Measurements from ENCODE around the gene MSRB1.
"Not testable (repeated sequence)": the region's sequence is repeated elsewhere in the genome, so short reads cannot be mapped to it uniquely, and the experiment has no call there.

The MSRB1 gene

DNA sequence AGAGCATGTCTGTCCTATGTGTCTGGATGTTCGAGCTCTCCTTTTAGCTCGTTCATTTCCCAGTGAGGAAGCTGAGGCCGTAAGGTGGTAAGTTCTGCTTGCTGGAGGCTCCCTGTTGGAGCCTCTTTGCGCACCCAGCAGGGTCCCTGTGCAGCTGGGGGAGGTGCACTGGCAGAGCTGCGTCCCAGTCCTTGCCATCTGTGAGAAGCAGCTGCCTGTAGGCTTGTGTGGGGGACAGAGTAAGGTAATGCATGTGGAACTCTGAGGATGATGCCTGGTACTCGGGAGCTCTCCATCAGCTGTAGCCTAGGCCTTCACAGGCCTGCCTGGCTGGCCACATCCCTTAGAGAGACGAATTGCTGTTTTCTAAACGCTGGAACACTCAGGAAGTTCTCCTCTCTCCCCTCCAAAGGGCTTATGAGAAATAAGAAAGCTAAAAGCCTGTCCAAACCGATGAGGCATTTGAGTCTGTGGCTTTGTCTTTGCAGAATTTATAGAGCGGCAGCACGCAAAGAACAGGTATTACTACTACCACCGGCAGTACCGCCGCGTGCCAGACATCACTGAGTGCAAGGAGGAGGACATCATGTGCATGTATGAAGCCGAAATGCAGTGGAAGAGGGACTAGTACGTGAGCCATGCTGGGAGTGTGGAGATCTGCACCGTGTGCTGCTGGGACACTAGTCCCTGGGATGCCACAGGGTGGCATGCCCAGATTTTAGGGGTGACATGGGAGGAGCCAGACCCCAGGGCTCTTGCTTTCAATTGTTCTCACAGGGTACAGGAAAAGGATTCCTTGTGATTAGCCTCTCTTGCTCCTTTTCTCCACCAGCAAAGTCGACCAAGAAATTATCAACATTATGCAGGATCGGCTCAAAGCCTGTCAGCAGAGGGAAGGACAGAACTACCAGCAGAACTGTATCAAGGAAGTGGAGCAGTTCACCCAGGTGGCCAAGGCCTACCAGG lies 17.9 kb upstream of the MSRB1 start:
- DNase-seq, result peak; percentile 41

DNA sequence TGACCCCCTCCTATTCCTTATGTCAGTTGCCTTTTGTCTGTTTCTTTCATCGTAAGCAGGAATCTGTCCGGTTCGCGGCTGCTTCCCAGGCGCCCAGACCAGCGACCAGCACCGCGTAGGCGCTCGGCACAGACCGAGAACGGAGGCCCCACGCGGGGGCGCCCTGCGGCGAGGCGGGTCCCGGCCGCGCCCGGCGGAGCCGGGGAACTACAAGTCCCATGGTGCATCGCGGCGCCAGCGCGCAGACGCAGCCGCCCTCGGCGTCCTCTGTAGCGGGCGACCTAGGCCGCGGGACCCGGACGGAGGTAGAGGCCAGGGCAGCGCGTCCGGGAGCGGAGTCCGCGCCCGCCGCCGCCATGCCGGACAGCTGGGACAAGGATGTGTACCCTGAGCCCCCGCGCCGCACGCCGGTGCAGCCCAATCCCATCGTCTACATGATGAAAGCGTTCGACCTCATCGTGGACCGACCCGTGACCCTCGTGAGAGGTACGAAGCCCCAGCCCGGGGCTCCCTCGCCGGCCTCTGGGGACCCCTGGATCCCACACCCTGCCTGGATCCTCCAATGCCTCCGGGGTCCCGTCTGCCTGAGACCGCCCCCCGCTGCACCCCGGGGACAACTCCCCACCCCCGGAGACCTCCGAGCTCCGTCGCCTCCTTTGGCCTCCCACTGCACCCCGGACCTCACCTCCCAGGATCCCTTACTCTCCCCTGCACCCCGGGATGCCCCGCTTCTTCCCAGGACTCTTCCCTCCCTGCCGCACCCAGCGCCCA lies 16.5 kb upstream of the MSRB1 start, which contains the start of gene NDUFB10:
Gene NDUFB10 (plus strand): TSS at position 270 of the 771 bp plus-strand sequence. CDS start 87 bp downstream, at position 357.
- peak; percentile 53 for DNase-seq

DNA sequence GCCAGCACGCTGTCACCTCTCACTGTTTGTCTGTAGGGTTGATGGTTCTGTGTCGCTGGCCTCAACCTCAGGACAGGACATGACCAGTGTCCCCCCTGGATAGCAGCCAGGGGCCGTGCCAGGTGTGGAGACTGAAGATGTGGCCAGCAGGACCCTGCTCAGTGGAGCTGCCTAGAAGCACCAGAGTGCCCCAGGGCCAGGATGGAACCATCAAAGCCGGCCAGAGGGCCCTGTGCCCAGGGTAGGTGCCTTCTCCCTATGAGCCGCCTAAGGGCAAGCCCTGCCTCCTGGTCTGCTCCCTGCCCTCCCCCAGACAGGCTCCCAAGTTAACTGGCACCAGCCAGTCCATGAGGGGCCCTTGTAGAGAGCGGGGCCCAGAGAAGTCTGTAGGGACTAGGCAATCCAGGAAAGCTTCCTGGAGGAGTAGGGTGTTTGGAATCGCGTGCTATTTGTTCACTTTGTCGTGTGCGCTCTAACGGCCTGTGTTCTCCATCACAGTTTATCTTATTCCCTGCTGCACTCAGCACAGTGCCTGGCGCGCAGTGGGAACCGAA lies 15.8 kb upstream of the MSRB1 start:
- no peak for DNase-seq

DNA sequence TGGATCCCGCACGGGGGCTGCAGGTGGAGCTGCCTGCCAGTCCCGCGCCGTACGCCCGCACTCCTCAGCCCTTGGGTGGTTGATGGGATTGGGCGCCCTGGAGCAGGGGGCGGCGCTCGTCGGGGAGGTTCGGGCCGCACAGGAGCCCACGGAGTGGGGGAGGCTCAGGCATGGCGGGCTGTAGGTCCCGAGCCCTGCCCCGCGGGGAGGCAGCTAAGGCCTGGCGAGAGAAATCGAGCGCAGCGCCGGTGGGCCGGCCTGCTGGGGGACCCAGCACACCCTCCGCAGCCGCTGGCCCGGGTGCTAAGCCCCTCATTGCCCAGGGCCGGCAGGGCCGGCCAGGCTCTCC lies 15.1 kb upstream of the MSRB1 start:
- DNase-seq, result not testable (repeated sequence)

DNA sequence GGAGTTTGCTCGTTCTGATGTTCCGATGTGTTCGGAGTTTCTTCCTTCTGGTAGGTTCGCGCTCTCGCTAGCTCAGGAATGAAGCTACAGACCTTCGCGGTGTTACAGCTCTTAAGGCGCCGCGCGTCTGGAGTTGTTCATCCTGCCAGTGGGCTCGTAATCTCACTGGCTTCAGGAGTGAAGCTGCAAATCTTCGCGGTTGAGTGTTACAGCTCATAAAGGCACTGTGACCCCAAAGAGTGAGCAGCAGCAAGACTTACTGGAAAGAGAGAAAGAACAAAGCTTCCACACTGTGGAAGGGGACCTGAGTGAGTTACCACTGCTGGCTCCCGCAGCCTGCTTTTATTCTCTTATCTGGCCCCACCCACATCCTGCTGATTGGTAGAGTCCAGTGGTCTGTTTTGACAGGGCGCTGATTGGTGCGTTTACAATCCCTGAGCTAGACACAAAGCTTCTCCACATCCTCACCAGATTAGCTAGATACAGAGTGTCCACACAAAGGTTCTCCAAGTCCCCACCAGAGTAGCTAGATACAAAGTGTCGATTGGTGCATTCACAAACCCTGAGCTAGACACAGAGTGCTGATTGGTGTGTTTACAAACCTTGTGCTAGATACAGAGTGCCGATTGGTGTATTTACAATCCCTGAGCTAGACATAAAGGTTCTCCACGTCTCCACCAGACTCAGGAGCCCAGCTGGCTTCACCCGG lies 14.6 kb upstream of the MSRB1 start:
- not testable (repeated sequence) for DNase-seq

DNA sequence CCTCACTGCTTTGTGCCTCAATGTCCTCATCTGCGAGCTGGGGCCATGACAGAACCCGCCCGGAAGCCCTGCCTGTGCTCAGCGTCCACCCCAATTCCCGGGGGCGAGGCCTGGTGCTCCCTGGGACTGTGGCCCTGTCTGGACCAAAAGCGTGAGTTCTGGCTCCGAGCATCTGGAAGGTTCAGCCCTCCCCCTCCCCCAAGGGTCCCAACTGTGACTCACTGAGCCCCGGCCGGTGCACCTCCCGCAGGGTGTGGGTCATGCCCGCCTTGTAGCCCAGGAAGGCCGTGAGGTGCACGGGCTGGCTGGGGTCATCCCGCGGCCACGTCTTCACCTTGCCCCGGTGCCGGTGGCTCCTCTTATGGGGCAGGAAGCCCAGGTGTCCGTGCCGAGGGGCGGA lies 10.7 kb upstream of the MSRB1 start:
- no peak for DNase-seq

DNA sequence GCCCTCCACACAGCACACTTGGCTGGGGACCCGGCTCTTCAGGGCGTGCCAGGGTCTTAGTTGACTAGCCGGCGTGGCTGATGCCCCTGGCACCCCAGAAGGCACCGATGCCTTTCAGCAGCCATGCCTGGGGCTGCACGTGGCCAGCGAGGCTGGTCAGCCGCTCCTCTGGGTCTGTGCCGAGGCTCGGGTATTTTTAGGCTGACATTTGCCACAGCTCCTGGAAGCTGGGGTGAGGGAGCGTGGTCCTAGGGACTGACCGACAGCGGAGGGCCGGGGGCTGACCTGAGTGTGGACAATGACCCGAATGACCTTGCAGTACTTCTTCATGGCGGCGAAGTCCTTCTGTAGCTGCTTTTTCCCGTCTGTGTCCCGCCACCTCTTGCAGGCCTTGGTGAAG lies 7.6 kb upstream of the MSRB1 start:
- no peak for DNase-seq

DNA sequence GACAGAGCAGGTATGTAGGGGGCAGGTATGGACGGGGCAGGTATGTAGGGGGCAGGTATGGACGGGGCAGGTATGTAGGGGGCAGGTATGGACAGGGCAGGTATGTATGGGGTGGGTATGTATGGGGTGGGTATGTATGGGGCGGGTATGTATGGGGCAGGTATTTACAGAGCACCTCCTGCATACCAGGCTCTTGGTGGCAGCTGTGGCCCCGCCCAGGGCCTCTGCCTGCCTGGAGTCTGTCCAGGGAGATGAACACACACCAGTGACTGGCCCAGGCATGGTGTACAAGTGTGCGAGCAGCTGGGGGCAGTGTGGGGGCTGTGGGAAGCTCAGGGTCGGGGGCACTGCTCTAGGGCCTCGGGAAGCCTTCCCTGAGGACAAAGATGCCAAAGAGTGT lies 7.0 kb upstream of the MSRB1 start:
- no peak for DNase-seq

DNA sequence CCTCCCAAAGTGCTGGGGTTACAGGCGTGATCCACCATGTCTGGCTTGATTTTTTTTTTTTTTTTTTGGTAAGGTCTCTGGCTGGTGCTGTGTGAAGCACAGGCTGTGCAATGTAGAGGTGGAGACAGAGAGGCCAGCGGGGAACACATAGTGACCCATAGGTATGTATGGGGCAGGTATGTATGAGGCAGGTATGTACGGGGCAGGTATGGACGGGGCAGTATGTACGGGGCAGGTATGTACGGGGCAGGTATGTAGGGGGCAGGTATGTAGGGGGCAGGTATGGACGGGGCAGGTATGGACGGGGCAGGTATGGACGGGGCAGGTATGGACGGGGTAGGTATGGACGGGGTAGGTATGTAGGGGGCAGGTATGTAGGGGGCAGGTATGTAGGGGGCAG lies 6.5 kb upstream of the MSRB1 start:
- no peak for DNase-seq

DNA sequence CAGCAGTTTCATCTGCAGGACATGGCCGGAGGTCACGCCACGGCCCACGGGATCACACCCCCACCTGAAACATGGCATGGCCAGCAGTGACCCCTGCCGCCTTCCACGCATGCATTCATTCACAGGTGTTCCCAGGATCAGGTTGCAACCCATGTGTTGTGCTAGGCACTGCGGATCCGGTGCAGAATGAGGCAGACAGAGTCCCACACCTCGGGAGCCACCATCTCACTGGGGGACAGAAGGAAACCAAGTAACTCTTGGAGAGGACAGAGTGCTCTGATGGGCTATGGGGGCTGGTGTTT lies 4.3 kb upstream of the MSRB1 start:
- DNase-seq, result no peak

DNA sequence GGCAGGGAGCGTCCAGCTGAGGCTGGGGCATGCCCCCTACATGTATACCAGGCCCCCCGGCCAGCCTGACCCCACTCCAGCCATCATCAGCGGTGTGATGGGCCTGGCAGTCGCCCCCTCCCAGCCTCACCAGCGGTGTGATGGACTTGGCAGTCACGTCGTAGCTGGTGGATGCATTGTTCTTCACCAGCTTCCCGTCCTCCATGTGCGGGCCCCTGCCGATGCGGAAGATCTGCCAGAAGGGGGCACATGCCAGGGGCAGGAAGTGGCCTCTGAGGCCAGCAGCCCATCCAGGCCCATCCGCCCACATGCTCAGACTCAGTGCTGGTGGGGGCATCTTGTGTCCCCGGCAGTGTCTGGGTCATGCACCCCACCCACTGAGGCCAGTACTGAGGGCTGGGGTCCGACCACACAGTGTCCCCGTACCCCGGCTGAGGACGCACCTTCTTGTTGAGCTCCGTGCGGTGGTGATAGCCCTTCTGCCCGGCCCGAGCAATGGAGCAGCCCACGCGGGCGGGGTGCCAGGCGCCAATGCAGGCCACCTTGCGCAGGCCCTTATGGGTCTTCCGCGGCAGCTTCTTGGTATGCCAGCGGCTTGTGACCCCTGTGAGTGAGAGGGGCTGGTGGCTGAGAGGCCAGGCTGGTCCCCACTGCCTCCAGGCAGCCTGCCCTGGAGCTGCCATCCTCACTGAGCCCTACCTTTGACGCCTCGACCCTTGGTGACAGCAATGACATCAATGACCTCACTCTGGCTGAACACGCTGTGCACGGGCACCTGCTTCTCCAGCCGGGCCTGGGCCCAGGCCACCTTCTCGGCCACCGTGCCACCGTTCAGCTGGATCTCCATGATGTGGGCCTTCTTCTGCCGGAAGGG lies 3.7 kb upstream of the MSRB1 start:
- no peak for DNase-seq

DNA sequence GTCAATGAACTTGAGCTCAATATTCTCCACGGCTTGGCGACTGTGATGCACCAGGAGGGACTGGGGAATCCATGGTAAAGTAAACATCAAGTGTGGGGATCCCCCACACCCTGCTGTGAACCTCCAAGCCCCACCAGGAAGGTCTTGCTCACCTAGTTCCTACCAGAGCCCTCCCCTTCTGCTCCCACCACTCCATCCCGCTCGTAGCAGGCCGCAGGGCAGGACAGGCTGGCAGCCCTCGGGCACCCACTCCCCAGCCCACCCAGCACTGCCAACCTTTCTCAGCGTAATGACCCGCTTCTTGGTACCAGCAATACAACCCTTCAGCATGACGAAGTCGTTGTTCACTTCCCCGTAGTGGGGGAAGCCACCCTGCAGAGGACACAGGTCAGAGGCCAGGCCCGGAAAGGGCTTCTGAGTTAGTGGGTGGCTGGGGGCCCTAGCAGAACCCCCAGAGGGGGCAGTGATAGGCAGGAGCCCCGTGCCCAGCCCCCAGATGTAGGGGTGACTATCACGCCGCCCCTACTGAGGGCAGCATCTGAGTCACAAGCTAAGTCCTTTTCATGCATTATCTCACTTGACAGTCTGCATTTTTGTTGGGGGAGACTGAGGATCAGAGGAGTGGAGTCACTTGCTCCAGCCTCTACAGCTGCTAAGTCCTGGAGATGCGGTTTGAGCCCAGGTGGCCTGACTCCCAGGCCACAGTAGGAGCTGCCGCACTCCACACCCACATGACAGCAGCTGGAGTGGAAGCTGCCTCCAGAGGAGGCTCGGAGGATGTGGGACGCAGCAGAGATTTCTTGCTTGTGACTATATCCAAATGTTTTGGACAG lies 2.8 kb upstream of the MSRB1 start:
- no peak for DNase-seq

DNA sequence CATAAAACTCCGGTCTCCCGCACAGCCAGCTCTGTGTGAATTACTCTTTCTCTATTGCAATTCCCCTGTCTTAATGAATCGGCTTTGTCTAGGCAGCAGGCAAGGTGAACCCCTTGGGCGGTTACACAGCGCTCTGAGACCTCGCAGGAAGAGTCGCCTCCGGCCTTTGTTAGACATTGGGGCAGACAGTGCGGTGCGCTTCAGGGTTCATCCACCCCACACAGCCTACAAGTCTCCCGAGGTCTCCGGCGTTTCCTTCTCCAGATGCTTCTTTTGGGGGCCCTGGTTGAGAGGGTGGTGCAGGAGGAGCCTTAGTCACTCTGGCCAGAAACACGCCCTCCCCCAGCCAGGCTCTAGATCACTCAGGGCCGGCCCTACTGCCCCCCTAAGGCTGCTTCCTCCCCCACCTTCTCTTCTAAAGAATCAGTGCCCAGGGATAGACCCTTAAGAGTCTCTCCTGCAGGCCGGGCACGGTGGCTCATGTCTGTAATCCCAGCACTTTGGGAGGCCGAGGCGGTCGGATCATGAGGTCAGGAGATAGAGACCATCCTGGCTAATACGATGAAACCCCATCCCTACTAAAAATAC lies 1.7 kb upstream of the MSRB1 start:
- DNase-seq, result no peak

DNA sequence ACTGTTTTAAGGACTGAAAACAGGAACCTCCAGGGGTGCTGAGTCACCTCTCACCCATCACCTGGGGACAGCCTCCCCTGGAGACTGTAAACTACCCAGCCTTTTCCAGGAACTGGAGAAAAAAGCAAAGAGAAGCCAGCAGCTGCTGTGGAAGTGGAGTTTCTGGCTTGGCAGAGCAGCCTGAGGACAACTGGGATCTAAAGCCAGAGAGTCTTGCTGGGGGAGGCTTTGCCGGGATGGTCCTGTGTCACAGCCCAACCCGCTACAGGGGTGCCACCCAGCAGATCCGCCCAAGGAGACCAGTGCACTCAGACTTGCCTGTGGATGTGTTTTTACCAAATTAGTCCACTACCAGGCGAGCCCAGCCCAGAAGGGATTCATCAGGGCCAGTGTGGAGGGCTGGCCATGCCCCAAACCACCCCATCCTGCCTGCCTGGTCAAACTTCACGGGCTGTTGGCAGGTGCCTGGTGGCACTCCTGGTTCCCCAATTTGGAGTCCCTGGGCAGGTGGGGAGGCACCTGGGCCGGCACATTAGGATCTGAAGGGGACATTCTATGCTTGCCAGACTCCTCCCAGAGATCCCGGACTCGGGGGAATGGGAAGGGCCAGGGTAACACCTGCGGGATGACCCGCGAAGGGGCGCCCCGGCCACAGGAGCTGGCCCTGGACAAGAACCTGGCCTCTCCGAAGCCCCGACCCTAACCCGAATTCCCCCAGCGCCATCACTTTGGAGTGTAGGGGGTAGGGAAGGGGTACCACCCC lies 771 bp downstream of the MSRB1 start:
- DNase-seq, result no peak

DNA sequence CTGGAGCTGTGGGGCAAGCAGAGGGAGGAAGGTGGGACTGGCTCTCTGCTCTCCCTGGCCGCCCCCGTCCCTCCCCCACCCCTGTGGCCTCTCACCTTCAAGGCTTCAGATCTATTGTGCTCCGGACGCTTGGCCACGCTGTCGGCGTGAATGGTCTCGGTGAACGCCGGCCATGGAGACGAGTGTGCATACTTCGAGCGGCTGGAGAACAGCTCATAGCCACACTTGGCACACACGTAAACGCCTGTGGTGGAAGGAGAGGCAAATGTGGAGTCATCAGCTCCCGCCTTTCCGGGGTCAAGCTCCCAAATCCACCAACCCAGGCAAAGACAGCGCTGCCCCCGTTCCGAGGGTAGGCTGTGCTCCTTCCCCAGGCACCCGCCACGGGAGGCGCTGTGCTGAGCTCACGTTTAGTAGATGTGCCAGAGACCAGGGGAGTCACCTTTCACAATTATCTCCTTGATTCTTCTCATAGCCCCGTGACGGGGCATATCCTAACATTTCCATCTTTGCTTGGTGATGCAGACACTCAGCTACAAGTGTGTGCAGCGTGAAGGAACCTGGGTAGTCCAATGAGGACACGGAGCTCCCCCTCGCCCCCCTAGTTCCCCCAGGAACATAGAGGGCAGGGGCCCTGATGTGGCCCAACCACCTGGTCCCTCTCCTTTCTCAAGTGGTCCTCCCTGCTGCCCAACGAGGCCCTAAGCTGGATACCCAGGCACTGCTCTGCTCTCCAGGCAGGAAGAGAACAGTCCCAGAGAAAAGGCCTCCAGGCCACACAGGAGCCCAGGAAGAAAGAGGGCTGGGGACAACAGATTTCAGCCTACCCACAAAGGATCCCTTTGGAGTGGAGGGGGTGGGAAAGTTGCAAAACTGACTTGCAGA lies 1.6 kb downstream of the MSRB1 start:
- peak; percentile 4 for DNase-seq

DNA sequence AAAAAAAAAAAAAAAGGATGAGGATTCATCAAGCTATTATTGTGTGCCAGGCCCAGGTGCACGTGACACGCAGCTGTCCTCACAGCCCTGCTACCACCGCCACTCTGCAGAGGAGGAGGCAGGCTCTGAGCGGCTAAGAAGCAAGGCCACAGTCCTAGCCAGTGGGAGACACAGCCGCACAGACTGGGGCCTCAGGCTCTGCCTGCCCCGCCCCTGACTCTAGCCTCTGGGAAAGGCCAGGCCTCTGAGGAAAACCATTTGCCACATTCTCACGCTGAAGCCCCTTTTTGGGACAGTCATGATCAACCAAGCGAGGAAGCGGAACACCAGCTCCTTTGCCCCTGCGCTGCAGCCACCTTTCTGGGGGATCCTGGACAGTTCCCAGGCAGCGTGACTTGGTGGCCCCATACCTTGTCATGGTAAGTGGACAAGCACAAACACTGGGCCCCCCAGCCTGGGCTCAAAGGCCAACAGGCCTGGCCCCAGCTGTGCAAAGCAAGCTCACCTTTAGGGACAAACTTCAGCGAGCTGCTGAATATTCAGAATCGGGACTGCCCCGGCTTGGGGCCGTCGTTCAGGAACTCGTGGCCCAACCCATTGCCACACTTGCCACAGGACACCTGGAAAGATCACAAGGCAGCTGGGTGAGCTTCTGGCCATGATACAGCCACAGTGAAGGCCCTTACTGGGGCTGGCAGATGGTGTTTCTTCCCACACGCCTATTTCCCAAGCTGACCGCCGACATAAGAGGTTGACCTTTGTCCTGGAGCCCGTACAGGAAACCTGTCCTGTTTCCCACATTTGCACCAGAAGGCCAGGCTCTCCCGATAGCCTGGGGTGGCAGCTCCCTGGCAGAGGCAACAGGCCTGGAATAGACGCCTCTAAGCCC lies 2.5 kb downstream of the MSRB1 start:
- DNase-seq, result no peak

DNA sequence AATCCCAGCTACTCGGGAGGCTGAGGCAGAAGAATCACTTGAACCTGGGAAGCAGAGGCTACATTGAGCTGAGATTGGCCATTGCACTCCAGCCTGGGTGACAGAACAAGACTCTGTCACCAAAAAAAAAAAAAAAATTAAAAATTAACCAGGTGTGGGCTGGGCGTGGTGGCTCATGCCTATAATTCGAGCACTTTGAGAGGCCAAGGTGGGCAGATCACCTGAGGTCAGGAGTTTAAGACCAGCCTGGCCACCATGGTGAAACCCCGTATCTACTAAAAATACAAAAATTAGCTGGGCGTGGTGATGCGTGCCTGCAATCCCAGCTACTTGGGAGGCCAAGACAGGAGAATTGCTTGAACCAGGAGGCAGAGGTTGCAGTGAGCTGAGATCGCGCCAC lies 3.2 kb downstream of the MSRB1 start:
- DNase-seq, result not testable (repeated sequence)

DNA sequence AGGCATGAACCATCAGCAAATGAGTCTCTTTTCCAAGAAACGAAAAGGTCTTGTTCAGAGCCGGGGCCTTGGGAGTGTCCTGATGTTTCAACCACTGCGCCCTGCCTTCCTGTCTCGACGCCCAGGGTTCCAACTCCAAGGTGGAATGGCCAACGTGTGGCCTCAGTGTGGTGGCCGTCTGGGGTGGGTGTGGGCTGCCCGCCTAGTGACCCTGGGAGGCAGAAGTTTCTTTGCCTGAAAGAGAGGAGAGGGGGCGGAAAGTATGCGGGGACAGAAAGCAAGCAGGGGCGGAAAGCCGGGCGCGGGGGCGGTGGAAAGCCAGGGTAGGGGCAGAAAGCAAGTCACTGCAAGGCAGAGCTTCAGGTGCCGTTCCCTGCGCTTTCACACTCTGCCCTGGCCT lies 4.1 kb downstream of the MSRB1 start:
- DNase-seq, result no peak

Data from NCI-H526 treated with DMSO at 0.1 percent for 48 hours (cell line).